ENCODE measurements around the gene COL27A1.

Gene COL27A1

GRCh38 chr9:114290561-114290986, 135.2 kb downstream of the COL27A1 start:
- DNase-seq = no peak

GRCh38 chr9:114291064-114291474, 135.7 kb downstream of the COL27A1 start:
- DNase-seq = peak; percentile 69

GRCh38 chr9:114291886-114292590, 136.7 kb downstream of the COL27A1 start:
- no peak for DNase-seq

GRCh38 chr9:114294664-114295063, 139.3 kb downstream of the COL27A1 start:
- DNase-seq = no peak

GRCh38 chr9:114296338-114296737, 141.0 kb downstream of the COL27A1 start:
- no peak for DNase-seq

GRCh38 chr9:114299286-114300152, 144.2 kb downstream of the COL27A1 start:
- no peak for DNase-seq

GRCh38 chr9:114300153-114300845, 145.0 kb downstream of the COL27A1 start:
- no peak for DNase-seq

- DNase-seq = no peak
These were observed 145.8 kb downstream of the COL27A1 start for GRCh38 chr9:114300846-114301797.

GRCh38 chr9:114301798-114302565, 146.6 kb downstream of the COL27A1 start:
- DNase-seq = no peak

GRCh38 chr9:114302727-114303126, 147.4 kb downstream of the COL27A1 start:
- DNase-seq = no peak

GRCh38 chr9:114303571-114303970, 148.2 kb downstream of the COL27A1 start:
- DNase-seq = no peak

- no peak for DNase-seq
These were observed 148.6 kb downstream of the COL27A1 start for GRCh38 chr9:114303977-114304376.

- DNase-seq = no peak
These were observed 149.3 kb downstream of the COL27A1 start for GRCh38 chr9:114304416-114305188.

GRCh38 chr9:114307899-114308267, 152.5 kb downstream of the COL27A1 start:
- no peak for DNase-seq

- DNase-seq = no peak
These were observed 153.1 kb downstream of the COL27A1 start for GRCh38 chr9:114308361-114308950.

- no peak for DNase-seq
These were observed 153.8 kb downstream of the COL27A1 start for GRCh38 chr9:114309096-114309495.

- DNase-seq = no peak
These were observed 155.4 kb downstream of the COL27A1 start for GRCh38 chr9:114310471-114311450.

GRCh38 chr9:114311571-114312512, 156.5 kb downstream of the COL27A1 start:
- DNase-seq = no peak
